ENCODE measurements around the gene SDK2. TPM values are rescaled to one million over a fixed set of nuclear protein-coding genes. Genes with fewer than 3 reads are reported as not detected.

SDK2 gene
- total RNA-seq, 1 donor from 2014 or later, result 0.18 TPM

GRCh38 chr17:73634629-73635028 is 9.6 kb downstream of the SDK2 start:
- DNase-seq (ENCODE audit: extremely low read depth, low read depth, low spot score), result no peak

GRCh38 chr17:73633736-73634135 is 10.5 kb downstream of the SDK2 start:
- DNase-seq (ENCODE audit: extremely low read depth, low read depth, low spot score), result no peak

- no peak for DNase-seq (ENCODE audit: extremely low read depth, low read depth, low spot score)
Measured at GRCh38 chr17:73632513-73632912, 11.7 kb downstream of the SDK2 start.

GRCh38 chr17:73630965-73631595 is 13.2 kb downstream of the SDK2 start:
- DNase-seq (ENCODE audit: extremely low read depth, low read depth, low spot score), result no peak

- no peak for DNase-seq (ENCODE audit: extremely low read depth, low read depth, low spot score)
Measured at GRCh38 chr17:73630531-73630930, 13.7 kb downstream of the SDK2 start.

- DNase-seq (ENCODE audit: extremely low read depth, low read depth, low spot score), result no peak
Measured at GRCh38 chr17:73628642-73629552, 15.3 kb downstream of the SDK2 start.

GRCh38 chr17:73625991-73626673 is 18.1 kb downstream of the SDK2 start:
- no peak for DNase-seq (ENCODE audit: extremely low read depth, low read depth, low spot score)

- no peak for DNase-seq (ENCODE audit: extremely low read depth, low read depth, low spot score)
Measured at GRCh38 chr17:73625006-73625405, 19.2 kb downstream of the SDK2 start.

- no peak for DNase-seq (ENCODE audit: extremely low read depth, low read depth, low spot score)
Measured at GRCh38 chr17:73624496-73624988, 19.7 kb downstream of the SDK2 start.

- no peak for DNase-seq (ENCODE audit: extremely low read depth, low read depth, low spot score)
Measured at GRCh38 chr17:73623818-73624217, 20.4 kb downstream of the SDK2 start.

- DNase-seq (ENCODE audit: extremely low read depth, low read depth, low spot score), result no peak
Measured at GRCh38 chr17:73623247-73623646, 21.0 kb downstream of the SDK2 start.

- DNase-seq (ENCODE audit: extremely low read depth, low read depth, low spot score), result no peak
Measured at GRCh38 chr17:73622381-73622780, 21.9 kb downstream of the SDK2 start.

GRCh38 chr17:73621685-73622084 is 22.6 kb downstream of the SDK2 start:
- DNase-seq (ENCODE audit: extremely low read depth, low read depth, low spot score), result no peak

GRCh38 chr17:73620414-73620813 is 23.8 kb downstream of the SDK2 start:
- no peak for DNase-seq (ENCODE audit: extremely low read depth, low read depth, low spot score)

GRCh38 chr17:73617501-73617900 is 26.7 kb downstream of the SDK2 start:
- DNase-seq (ENCODE audit: extremely low read depth, low read depth, low spot score), result no peak

- no peak for DNase-seq (ENCODE audit: extremely low read depth, low read depth, low spot score)
Measured at GRCh38 chr17:73616873-73617404, 27.3 kb downstream of the SDK2 start.

GRCh38 chr17:73616120-73616872 is 27.9 kb downstream of the SDK2 start:
- no peak for DNase-seq (ENCODE audit: extremely low read depth, low read depth, low spot score)

GRCh38 chr17:73614256-73614655 is 30.0 kb downstream of the SDK2 start:
- no peak for DNase-seq (ENCODE audit: extremely low read depth, low read depth, low spot score)

GRCh38 chr17:73613271-73614233 is 30.7 kb downstream of the SDK2 start:
- DNase-seq (ENCODE audit: extremely low read depth, low read depth, low spot score), result no peak

Measured in glomerular endothelial cell (primary cell).